ENCODE data around the gene ACAP1.

The ACAP1 gene

DNA sequence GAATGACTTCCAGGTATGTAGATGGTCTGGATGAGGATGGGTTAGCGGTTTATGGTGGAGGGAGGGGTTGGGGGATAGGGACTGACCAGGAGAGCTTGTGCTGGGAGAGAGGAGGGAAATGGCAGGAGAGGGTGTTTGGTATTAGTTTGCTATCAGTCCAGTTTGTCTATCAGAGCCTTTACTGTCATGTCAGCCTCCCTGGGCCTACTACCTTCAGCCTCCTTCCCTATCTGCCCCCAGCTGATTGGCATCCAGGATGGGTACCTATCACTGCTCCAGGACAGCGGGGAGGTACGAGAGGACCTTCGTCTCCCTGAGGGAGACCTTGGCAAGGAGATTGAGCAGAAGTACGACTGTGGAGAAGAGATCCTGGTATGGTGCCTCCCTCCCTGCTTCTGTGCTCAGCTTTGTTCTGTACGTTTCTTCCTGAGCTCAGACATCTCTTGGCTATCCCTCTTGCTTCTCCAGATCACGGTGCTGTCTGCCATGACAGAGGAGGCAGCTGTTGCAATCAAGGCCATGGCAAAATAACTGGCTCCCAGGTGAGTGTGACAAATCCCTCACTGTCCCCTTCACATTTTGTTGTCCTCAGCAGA is 25.1 kb upstream of the ACAP1 start:
- no peak for DNase-seq (ENCODE audit: low read depth, low spot score)

GRCh38 chr17:7312432-7313087 is 23.8 kb upstream of the ACAP1 start:
- no peak for DNase-seq (ENCODE audit: low read depth, low spot score)

GRCh38 chr17:7313088-7313889 is 23.0 kb upstream of the ACAP1 start:
- no peak for DNase-seq (ENCODE audit: low read depth, low spot score)

GRCh38 chr17:7313890-7314718 is 22.2 kb upstream of the ACAP1 start:
- no peak for DNase-seq (ENCODE audit: low read depth, low spot score)

DNA sequence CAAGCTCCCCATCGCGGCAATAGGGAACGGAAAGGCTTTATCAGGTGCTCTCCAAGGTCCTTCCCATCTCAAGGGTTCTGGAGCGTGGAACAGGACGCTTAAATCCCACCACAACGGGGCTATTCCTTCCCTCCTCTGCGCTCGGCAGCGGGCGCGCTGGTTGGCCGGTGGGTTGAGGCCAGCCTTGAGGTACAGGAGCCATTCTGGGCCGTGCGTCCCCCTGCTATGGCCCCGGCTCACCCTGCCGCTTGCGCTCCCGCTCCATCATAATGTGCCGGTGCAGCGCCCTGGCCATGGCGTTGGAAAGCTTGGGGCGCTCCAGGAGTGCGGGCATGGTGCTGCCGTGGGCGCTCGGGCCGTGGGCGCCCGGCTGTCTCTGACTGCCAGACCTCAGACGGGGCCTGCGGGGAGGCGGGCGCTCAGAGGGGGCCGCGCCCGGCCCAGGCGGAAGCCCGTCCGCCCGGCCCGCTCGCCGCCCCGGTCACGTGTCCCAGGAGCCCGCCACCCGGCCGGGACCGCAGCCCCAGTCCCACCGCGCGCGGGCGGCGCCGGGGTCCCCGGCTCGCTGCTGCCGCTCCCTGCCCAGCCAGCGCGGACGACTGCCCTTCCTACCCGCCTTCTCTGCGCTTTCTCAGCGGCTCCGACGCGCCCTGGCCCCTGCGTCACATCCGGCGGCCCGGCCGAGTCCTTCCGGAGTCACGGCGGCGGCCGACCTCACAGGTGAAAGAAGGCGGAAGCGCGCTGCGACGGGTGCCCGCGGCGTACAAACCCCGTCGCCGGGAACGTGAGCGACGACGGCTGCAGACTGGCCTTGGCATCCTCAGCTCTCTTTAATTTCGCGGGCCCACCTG is 21.4 kb upstream of the ACAP1 start, which contains the start of gene GPS2:
Gene GPS2, minus strand, starts transcription at position 642 of the 851 bp plus-strand sequence. Its CDS starts 308 bp downstream, at position 334.
- DNase-seq (ENCODE audit: low read depth, low spot score) = peak; percentile 94

- DNase-seq (ENCODE audit: low read depth, low spot score) = no peak
These were observed 20.6 kb upstream of the ACAP1 start for GRCh38 chr17:7315570-7316235.

DNA sequence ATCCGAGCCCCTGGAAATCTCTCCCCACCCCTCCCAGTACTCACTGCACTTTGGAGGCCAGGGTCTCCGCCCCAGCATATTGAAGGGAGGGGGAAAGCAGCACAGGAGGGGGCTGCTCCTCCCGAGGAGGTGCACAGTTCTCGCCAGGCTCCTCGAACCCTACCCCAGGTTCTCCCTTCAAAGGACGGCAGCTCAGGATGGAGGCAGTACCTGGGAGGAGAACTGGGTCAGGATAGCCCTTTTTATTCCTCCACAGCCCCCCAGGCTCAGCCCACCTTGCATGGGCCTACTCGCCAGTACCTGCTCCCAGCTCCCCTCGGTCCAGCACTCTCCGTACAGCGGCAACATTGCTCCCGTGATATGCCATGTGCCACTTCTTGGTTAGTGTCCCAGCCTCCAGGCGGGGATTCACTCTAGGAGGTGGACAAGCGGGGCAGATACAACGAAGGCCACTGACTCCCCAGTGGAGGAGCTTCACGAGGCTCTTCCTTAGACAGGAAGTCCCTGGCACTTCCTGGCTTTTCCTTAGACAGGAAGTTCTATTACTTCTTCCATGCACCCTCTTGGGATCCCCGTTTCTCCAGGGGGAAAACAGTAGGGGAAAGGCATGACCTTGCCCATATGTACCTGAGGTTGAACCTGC is 19.0 kb upstream of the ACAP1 start:
- DNase-seq (ENCODE audit: low read depth, low spot score) = no peak

DNA sequence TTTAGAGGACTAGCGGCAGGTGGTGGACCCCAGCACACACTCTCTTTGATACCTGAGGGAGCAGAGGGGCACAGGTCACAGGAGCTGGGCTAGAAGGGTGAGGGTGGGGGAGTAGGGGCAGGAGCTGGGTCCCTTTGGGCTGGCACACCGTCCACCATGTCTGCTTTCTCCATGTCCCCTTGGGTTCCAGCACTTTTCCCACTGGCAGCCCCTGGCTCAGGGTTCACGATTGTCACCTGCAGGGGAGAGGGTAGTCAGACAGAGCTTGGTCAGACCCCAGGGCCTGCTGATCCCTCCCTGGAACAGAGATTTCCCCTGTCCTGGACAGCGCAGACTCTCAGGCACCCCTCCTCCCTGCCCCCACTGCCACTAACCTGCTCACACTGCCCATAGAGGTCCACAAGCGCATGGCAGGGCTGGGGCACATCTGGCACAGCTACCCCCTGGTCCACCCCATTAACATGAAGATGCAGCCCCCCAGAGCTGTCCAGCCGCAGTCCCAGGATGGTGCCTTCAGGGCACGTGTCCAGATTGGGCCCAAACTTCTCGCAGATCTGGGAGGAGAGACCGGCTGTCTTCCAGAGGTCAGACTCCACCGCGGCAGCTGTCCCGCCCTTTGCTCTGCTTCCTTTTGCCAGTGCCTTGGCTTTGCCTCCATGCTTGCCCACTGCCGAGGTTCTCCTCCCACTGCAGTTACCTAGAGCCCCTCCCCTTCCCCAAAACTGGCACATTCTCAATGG is 18.0 kb upstream of the ACAP1 start:
- DNase-seq (ENCODE audit: low read depth, low spot score) = no peak

DNA sequence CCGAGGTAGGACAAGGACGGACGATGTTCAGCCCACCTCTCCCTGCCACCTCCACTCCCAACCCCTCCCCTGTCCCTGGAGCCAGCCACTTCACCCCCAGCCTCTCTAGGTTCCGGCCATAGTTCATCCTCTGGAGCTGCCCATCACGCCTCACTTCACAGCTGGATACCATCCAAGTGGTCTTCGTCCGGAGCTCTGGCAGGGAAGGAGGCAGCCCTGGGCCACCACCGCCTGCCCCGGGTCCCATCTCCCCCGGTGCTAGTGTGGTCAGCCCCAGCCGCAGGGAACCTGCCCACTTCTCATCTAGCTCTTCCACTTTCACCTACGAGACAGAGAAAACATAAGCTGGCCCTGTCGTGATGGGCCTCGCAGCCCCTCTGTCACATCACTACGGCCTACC is 14.9 kb upstream of the ACAP1 start:
- no peak for DNase-seq (ENCODE audit: low read depth, low spot score)

GRCh38 chr17:7322520-7323194 is 13.7 kb upstream of the ACAP1 start:
- no peak for DNase-seq (ENCODE audit: low read depth, low spot score)

DNA sequence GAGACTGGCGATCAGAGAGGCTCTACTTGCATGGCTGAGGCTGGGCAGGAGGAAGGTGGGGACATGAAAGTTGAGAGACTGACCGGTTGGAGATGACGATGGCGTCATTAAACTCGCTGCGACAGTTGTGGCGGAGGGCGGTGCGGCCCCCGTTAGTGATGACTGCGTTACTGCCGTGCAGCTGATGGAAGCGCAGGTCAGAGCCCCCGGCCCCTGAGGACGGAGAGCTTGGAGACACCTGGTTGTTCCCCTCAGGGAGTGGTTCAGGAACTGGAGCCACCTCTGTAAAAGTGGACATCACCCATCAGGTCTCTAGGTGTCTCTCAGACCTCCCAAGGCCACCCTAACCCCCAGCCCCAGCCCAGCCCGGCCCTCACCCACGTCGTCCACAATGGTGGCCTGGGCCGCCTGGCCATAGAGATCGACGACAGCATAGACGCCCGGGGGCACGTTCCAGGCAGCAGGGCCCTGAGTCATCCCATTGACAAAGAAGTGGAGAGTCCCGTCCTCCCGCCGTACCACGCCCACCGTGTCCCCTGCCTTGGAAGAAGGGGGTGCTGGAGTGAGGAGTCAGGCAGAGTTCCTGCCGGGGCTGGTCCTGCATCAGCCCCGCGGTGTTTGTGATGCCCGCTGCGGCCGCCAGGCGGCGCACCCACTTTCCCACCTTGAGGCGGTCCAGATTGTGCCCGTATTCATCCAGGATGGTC is 12.4 kb upstream of the ACAP1 start:
- peak; percentile 77 for DNase-seq (ENCODE audit: low read depth, low spot score)

GRCh38 chr17:7324438-7324779 is 11.9 kb upstream of the ACAP1 start:
- no peak for DNase-seq (ENCODE audit: low read depth, low spot score)

GRCh38 chr17:7325031-7325528 is 11.2 kb upstream of the ACAP1 start:
- no peak for DNase-seq (ENCODE audit: low read depth, low spot score)

DNA sequence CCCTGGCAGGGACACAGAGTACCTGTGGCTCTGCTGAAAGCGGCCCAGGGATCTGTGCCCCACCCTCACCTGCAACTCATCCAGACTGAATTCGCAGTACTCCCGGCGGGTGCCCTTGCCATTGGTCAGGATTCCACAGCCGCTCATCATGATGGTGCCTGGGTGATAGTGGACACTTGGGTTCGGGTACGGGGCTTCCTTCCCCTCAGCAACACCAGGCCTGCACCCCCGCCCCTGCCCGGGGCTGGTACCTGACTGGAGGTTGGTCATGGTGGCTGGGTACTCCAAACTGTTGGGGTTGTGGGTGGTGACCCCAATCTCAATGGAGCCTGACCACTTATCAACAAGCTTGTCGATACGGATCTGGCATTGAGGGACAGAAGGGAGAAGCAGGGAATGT is 10.1 kb upstream of the ACAP1 start:
- DNase-seq (ENCODE audit: low read depth, low spot score) = no peak

DNA sequence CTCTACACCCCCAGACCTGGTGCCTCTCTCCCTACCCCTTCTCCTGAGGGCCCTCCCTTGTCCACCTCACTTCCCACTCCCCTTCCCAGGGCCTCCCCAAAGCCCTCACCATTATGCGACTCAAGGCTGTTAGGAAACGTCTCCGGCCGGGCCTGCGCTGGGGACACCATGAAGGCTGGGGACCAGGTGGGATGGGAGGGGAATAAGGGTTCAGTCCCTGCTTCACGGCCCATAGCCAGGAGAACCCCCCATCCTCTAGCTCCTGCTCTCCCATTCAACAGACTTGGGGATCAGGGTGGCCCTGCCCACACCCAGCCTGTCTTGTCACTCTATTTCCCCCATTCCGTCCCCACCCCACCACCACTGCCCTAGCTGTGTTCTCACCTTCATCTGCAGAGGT is 9.3 kb upstream of the ACAP1 start:
- no peak for DNase-seq (ENCODE audit: low read depth, low spot score)

DNA sequence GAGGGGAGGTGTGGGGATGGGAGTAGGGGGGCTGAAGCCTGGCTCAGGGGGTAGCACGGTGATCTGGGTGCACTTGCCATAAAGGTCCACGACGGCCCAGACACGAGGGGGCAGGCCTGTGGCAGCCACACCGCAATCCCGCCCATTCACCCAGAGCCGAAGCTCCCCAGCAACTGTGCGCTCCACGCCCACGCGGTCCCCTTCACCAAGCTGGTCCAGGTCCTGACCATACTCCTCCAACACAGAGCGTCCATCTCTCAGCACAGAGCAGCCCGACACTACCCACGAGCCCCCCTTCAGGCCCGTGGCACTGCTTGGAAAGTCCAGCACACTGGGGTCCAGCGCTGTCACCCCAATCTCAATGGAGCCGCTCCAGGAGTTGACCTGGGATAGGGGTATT is 8.8 kb upstream of the ACAP1 start:
- no peak for DNase-seq (ENCODE audit: low read depth, low spot score)

DNA sequence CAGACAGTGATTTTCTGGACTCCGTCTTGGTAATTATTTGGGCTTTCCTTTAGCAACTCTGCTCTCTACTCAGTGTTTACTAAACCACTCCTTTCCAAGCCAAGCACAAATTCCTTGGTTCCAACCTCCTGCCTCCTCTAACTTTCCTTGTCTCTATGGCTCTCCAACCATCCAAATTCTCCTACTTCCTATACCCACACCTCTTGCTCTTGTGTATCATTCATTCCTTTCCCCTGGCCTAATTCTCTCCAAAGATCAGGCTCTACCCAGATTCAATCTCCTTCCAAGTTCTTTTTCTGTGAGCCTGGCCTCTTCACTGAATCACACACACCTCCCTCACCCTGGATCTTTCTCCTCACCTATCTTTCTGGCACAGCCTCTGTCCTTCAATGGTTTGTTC is 8.3 kb upstream of the ACAP1 start:
- DNase-seq (ENCODE audit: low read depth, low spot score) = no peak

- no peak for DNase-seq (ENCODE audit: low read depth, low spot score)
These were observed 7.4 kb upstream of the ACAP1 start, which contains the start of gene NEURL4 for GRCh38 chr17:7328840-7329373. Gene NEURL4 (minus strand): TSS chr17:7329335. CDS start chr17:7329312, 23 bp downstream.
